Activated CD4-positive, alpha-beta T cell treated with anti-CD3 and anti-CD28 coated beads, Interleukin-2, amount 10 ng/mL, durations not matched to agents 24 days and 14 days (primary cell): ENCODE results near the gene CHKB. TPM values are rescaled to one million over a fixed set of nuclear protein-coding genes. Genes with fewer than 3 reads are reported as not detected.

Experiments
- DNase-seq: peaks from one replicate; pipeline ENCODE4 v3.0.0; 2022
- H3K27ac Mint-ChIP-seq: one replicate; pipeline ENCODE4 v1.8.0; 2022; ENCODE audit warnings: mild to moderate bottlenecking, mixed read lengths
- H3K27me3 Mint-ChIP-seq: one replicate; pipeline ENCODE4 v1.8.0; 2022; ENCODE audit warnings: mixed read lengths
- H3K36me3 Mint-ChIP-seq: one replicate; pipeline ENCODE4 v1.8.0; 2022; ENCODE audit warnings: low read depth, mild to moderate bottlenecking, mixed read lengths
- H3K4me1 Mint-ChIP-seq: one replicate; pipeline ENCODE4 v1.8.0; 2021; ENCODE audit warnings: mixed read lengths
- H3K4me3 Mint-ChIP-seq: one replicate; pipeline ENCODE4 v1.8.0; 2022; ENCODE audit warnings: mild to moderate bottlenecking, moderate library complexity, mixed read lengths
- H3K9me3 Mint-ChIP-seq: one replicate; pipeline ENCODE4 v1.8.0; 2021; ENCODE audit warnings: mixed read lengths
- intact Hi-C: fragments of 100-400 bp; cut with micrococcal nuclease; formaldehyde crosslinking; loops from one replicate; pipeline ENCODE4 v1.15.1; 2023
- total RNA-seq: library from RNA; stranded (reverse); gene quantifications from 2 replicates; pipeline ENCODE4 v1.2.3, GENCODE V29; 2022

CHKB gene
- total RNA-seq, 1 donor from 2014 or later: 84.7 TPM

DNA sequence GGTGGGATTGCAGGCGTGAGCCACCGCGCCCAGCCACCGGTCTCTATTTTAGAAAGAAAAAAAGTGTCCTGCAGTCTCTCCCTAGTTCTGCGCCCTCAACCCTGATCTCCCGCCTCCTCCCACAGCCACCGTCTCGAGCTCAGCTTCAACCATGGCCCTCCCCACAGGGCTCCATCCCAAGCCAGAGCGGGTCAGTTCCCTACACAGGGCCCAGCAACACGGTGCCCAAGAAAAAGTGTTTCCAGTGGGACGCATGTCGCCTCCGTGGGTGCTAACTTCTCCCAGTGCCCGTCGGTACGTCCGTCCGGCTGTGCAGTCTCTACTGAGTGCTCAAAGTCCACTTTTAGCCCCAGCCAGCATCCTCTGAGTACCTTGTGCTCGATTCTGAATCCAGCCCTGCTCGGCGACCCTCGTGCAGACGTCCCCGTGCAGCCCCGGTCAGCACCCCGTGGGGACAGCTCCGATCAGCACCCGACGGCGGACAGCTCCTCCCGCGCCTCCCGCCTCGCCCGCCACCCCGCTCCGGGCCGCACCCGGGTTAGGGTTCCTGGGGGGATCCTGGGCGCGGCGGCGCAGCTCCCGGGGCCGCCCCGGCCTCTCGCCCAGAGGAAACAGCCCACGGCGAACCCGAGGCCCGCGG, 17.3 kb upstream of the CHKB start:
- Mint-ChIP-seq H3K4me1 (peaks cover 11% of the 10 kb centered on the region), H3K27ac (no peak overlapping the region), H3K9me3 (no peaks in the 10 kb centered on the region), H3K4me3 (peak overlapping the region; percentile 67), H3K36me3 (peaks cover 6% of the 10 kb centered on the region), H3K27me3 (peaks cover 39% of the 10 kb centered on the region)
- intact Hi-C loops: no loop called here
- DNase-seq: peak; percentile 93

DNA sequence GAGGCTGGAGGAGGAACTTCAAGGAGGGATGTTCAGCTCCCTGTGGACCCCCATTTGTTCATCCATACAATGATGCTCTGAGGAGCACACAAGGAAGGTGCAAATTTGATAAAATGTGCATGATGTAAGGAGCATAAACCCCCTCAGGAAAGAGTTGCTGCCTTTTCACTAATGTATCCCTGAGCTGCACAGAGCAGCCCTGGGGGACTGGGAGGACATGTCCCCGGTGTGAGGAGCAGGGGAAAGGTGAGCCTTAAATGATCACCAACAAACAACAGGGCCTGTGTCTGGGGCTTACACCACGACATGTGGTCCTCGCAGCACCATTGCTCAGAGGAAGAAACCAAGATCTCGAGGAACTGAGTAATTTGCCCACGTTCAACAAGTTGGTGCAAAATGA, 14.4 kb upstream of the CHKB start:
- Mint-ChIP-seq H3K36me3 (peaks cover 6% of the 10 kb centered on the region), H3K27me3 (peaks cover 27% of the 10 kb centered on the region), H3K9me3 (no peaks in the 10 kb centered on the region), H3K27ac (no peak overlapping the region), H3K4me3 (no peak overlapping the region), H3K4me1 (peaks cover 10% of the 10 kb centered on the region)
- DNase-seq: no peak
- intact Hi-C loops: no loop called here

- H3K27ac Mint-ChIP-seq: no peak overlapping the region
- no peaks in the 10 kb centered on the region for H3K9me3 Mint-ChIP-seq
- H3K36me3 Mint-ChIP-seq: peaks cover 4% of the 10 kb centered on the region
- peaks cover 4% of the 10 kb centered on the region for H3K4me1 Mint-ChIP-seq
- intact Hi-C loops: no loop called here
- DNase-seq: no peak
- peaks cover 27% of the 10 kb centered on the region for H3K27me3 Mint-ChIP-seq
- no peak overlapping the region for H3K4me3 Mint-ChIP-seq
Measured at GRCh38 chr22:50595189-50595588, 12.5 kb upstream of the CHKB start.

- Mint-ChIP-seq H3K36me3 (peaks cover 5% of the 10 kb centered on the region), H3K27ac (no peak overlapping the region), H3K4me1 (peaks cover 7% of the 10 kb centered on the region), H3K27me3 (peaks cover 10% of the 10 kb centered on the region), H3K4me3 (no peak overlapping the region), H3K9me3 (no peaks in the 10 kb centered on the region)
- intact Hi-C loops: no loop called here
- no peak for DNase-seq
Measured at GRCh38 chr22:50587407-50587806, 4.8 kb upstream of the CHKB start.

GRCh38 chr22:50586416-50586815, 3.8 kb upstream of the CHKB start:
- no peak overlapping the region for H3K4me3 Mint-ChIP-seq
- no peak overlapping the region for H3K27ac Mint-ChIP-seq
- intact Hi-C loops: no loop called here
- no peaks in the 10 kb centered on the region for H3K9me3 Mint-ChIP-seq
- H3K27me3 Mint-ChIP-seq: peaks cover 10% of the 10 kb centered on the region
- H3K4me1 Mint-ChIP-seq: peaks cover 8% of the 10 kb centered on the region
- H3K36me3 Mint-ChIP-seq: peaks cover 5% of the 10 kb centered on the region
- no peak for DNase-seq

- intact Hi-C loops: no loop called here
- H3K9me3 Mint-ChIP-seq: no peaks in the 10 kb centered on the region
- DNase-seq: no peak
- peaks cover 7% of the 10 kb centered on the region for H3K27me3 Mint-ChIP-seq
- peaks cover 7% of the 10 kb centered on the region for H3K36me3 Mint-ChIP-seq
- no peak overlapping the region for H3K27ac Mint-ChIP-seq
- H3K4me3 Mint-ChIP-seq: no peak overlapping the region
- peaks cover 10% of the 10 kb centered on the region for H3K4me1 Mint-ChIP-seq
Measured at GRCh38 chr22:50585781-50586180, 3.1 kb upstream of the CHKB start.

GRCh38 chr22:50585238-50585637, 2.6 kb upstream of the CHKB start:
- Mint-ChIP-seq H3K4me3 (no peak overlapping the region), H3K9me3 (no peaks in the 10 kb centered on the region), H3K27ac (no peak overlapping the region), H3K36me3 (peaks cover 10% of the 10 kb centered on the region), H3K27me3 (peaks cover 3% of the 10 kb centered on the region), H3K4me1 (peaks cover 10% of the 10 kb centered on the region)
- no peak for DNase-seq
- intact Hi-C loops: no loop called here

DNA sequence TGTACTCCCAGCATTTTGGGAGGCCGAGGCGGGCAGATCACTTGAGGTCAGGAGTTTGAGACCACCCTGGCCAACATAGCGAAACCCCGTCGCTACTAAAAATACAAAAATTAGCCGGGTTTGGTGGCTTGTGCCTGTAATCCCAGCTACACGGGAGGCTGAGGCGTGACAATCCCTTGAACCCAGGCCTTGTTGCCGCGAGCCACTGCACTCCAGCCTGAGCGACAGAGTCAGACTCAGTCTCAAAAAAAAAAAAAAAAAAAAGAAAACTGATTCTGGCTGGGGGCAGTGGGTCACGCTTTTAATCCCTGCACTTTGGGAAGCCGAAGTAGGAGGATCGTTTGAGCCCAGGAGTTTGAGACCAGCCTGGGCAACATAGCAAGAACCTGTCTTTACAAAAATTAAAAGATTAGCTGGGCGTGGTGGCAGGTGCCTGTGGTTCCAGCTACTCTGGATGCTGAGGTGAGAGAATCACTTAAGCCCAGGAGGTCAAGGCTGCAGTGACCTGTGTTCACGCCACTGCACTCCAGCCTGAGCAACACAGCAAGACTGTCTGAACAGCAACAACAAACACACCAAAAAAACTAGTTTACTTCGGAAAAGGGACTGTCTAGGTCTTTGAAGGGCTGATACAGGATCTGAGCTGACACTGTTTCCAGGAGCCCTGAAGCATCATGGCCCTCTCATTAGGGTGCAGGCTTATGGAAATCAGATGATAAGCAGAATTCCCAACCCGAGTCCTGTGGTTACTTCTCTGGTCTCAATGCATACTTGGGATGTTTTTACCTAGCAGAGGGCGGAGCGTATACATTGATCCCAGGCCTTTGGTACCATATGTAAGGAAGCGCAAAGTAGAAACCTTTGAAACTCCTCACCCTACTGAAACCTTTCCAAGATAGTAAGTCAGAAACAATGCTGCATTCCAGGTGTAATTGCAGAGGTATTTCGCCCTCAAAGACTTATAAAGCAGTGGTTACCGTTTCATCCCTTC, 1.8 kb upstream of the CHKB start:
- intact Hi-C loops: no loop called here
- H3K36me3 Mint-ChIP-seq: peaks cover 15% of the 10 kb centered on the region
- no peaks in the 10 kb centered on the region for H3K9me3 Mint-ChIP-seq

DNA sequence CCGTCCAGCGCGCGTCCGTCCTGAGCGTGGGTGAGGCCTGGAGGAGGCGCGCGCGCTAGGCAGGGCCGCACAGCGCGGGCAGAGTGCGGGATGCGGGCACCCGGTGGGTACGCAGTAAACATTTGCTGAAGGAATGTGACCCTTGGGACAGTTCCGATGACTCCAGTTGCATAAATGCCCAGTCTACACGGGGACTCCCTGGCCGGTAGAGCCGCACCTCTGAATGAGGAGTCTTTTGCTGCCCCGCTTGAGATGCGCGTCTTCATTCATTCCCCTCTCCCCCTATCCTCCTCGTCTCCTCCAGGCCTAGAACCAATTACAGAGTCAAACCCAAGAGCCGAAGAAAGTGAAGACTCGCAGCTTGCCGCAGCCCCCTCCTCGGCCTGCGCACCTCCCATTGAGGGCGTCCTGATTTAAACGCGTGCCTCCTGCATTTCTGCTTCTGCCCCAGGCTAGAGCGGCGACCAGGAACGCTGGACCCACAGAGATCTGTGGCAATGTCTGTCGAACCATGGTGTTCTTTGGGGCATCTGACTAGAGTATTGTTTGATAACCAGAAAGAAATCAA, 729 bp upstream of the CHKB start:
- DNase-seq: no peak
- intact Hi-C loops: loop anchor here (1.0 to 2.0 kb wide), 4 partner anchors 45 to 58 kb away; partner anchors contain the start of genes ARSA, SCO2 and TYMP
- peak overlapping the region; percentile 93 for H3K4me3 Mint-ChIP-seq
- peaks cover 14% of the 10 kb centered on the region for H3K4me1 Mint-ChIP-seq
- peak overlapping the region; percentile 87 for H3K27ac Mint-ChIP-seq
- H3K27me3 Mint-ChIP-seq: no peaks in the 10 kb centered on the region
- H3K9me3 Mint-ChIP-seq: no peaks in the 10 kb centered on the region
- H3K36me3 Mint-ChIP-seq: peaks cover 18% of the 10 kb centered on the region

More for the DNA sequence above, 1.8 kb upstream of the CHKB start:
- Mint-ChIP-seq H3K27me3 (no peaks in the 10 kb centered on the region), H3K27ac (no peak overlapping the region), H3K4me1 (peaks cover 14% of the 10 kb centered on the region), H3K4me3 (peak overlapping the region; percentile 93)
- DNase-seq: no peak

GRCh38 chr22:50581950-50582492, 628 bp downstream of the CHKB start:
- intact Hi-C loops: loop anchor here (1.0 to 2.0 kb wide), 7 partner anchors 19 to 112 kb away; partner anchors contain the start of genes ARSA, LMF2 and TYMP
- Mint-ChIP-seq H3K4me3 (peak overlapping the region; percentile 93), H3K4me1 (peaks cover 17% of the 10 kb centered on the region), H3K36me3 (peaks cover 25% of the 10 kb centered on the region), H3K27ac (peak overlapping the region; percentile 93), H3K27me3 (no peaks in the 10 kb centered on the region), H3K9me3 (no peaks in the 10 kb centered on the region)
- DNase-seq: no peak

- DNase-seq: no peak
- Mint-ChIP-seq H3K27ac (peak overlapping the region; percentile 75), H3K27me3 (no peaks in the 10 kb centered on the region), H3K4me1 (peaks cover 17% of the 10 kb centered on the region), H3K36me3 (peaks cover 31% of the 10 kb centered on the region), H3K4me3 (peak overlapping the region; percentile 93), H3K9me3 (no peaks in the 10 kb centered on the region)
- intact Hi-C loops: no loop called here
Measured at GRCh38 chr22:50581031-50581949, 1.4 kb downstream of the CHKB start.

DNA sequence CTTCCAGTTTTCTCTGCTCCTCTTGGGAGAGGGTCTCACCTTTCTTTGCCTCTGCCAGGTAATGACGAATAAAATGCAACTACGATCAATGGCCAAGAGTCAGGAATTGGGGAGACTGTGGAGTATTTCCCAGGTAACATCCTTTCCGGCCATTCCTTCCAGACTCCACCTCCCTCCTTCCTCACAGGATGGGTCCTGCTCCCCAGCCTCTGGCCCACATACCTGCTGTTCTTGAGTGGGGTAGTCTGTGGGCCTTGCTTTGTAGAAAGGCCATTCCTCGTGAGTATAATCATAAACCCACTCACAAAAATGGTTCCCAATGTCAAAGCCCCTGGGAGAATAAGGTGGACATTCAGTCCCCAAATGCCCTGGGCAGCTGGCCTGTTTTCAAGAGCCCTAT, 2.9 kb downstream of the CHKB start:
- no peak for DNase-seq
- Mint-ChIP-seq H3K4me3 (no peak overlapping the region), H3K4me1 (peaks cover 17% of the 10 kb centered on the region), H3K36me3 (peaks cover 39% of the 10 kb centered on the region), H3K27me3 (no peaks in the 10 kb centered on the region), H3K9me3 (no peaks in the 10 kb centered on the region), H3K27ac (no peak overlapping the region)
- intact Hi-C loops: no loop called here

DNA sequence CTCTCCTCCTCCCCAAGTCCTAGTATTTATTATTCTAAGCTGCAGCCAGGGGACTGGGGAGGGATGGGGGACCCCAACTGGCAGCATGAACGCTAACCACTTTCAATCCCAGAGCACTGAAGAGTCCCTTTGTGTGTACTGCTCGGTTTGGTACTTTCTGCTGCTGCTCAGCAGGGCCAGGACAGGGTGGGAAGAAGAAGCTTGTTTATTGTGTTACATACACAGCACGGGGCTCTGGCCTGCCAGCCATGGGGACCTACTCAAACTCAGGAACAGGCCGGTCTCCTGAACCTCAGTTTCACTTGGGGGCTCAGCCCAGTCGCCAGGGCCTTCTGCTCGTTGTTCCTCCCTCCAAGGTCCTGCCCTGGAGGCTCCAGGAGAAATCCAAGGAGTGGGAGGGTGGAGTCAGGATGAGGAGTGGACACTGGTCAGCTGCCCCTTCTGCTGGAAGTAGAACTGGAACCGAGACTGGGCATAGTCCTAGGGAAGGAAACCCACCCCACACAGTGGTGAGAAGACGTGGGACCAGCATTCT, 3.8 kb downstream of the CHKB start:
- no peak for DNase-seq
- intact Hi-C loops: no loop called here
- no peaks in the 10 kb centered on the region for H3K27me3 Mint-ChIP-seq
- H3K36me3 Mint-ChIP-seq: peaks cover 39% of the 10 kb centered on the region
- no peak overlapping the region for H3K4me3 Mint-ChIP-seq
- H3K4me1 Mint-ChIP-seq: peaks cover 16% of the 10 kb centered on the region
- no peak overlapping the region for H3K27ac Mint-ChIP-seq
- H3K9me3 Mint-ChIP-seq: no peaks in the 10 kb centered on the region
